ENCODE measurements around the gene PGPEP1.
"Not testable (repeated sequence)": the region's sequence is repeated elsewhere in the genome, so short reads cannot be mapped to it uniquely, and the experiment has no call there.

The PGPEP1 gene

GRCh38 chr19:18348171-18348570, 7.8 kb downstream of the PGPEP1 start:
- TF ChIP-seq ZFX (IDR thresholded peaks at IDR 0.05), result no peak
- no peak for TF ChIP-seq CTCF (conservative IDR thresholded peaks at IDR 0.05)
- no peak overlapping the region for H3K27ac ChIP-seq

DNA sequence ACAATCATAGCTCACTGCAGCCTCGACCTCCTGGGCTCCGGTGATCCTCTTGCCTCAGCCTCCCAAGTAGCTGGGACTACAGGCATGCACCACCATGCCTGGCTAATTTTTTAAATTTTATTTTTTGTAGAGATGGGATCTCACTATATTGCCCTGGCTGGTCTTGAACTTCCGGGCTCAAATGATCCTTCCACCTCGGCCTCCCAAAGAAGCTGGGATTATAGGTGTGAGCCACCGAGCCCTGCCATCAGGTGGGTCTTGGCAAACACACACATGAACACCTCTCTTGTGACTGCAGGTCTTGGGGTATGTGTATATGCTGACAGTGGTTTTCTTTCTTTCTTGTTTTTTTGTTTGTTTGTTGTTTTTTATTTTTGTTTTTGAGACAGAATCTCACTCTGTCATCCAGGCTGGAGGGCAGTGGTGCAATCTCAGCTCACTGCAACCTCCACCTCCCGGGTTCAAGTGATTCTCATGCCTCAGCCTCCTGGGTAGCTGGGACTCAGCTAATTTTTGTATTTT, 8.5 kb downstream of the PGPEP1 start:
- not testable (repeated sequence) for H3K27ac ChIP-seq

DNA sequence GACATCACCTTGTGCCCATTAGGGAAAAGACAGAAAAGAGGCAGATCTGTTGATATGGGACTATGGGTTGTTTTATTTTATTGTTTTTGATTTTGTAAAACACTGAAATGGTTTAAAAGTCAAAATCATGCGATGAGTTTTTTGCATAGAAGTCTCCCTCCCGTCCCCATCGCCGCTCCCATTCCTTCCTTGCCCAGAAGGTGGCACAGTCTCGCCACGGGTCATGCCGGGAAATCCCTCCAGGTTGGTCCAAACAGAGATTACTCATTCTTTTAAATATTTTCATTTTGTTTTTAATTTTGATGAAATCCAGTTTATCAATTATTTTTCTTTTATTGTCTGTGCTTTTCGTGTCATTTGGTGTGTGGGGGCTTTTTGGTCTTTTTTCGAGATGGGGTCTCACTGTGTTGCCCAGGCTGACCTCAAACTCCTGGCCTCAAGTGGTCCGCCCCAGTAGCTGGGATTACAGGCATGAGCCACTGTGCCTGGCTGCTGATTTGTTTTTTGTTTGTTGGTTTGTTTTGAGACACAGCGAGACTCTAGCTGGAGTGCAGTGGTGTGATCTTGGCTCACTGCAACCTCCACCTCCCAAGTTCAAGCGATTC, 9.2 kb downstream of the PGPEP1 start:
- TF ChIP-seq ZFX (IDR thresholded peaks at IDR 0.05), result no peak
- TF ChIP-seq CTCF (conservative IDR thresholded peaks at IDR 0.05), result peak; percentile 91
- H3K27ac ChIP-seq, result no peak overlapping the region; the same call in 1 of the 2 replicates

DNA sequence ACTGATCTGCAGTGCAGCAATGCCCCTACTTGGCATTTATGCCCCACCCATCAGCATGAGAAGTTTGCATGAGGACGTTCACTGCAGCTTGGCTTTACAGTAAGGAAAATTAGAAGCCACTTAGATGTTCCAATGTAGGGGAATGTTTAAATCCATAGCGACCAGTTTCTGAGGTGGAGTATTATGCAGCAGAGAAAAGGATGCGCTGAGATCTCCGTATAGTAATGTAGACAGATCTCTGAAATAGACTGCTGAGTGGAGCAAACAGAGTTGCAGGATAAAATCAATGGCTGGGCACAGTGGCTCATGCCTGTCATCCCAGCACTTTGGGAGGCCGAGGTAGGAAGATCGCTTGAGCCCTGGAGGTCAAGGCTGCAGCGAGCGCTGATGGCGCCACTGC, 10.1 kb downstream of the PGPEP1 start:
- H3K27ac ChIP-seq, result no peak overlapping the region
- no peak for TF ChIP-seq CTCF (conservative IDR thresholded peaks at IDR 0.05)

DNA sequence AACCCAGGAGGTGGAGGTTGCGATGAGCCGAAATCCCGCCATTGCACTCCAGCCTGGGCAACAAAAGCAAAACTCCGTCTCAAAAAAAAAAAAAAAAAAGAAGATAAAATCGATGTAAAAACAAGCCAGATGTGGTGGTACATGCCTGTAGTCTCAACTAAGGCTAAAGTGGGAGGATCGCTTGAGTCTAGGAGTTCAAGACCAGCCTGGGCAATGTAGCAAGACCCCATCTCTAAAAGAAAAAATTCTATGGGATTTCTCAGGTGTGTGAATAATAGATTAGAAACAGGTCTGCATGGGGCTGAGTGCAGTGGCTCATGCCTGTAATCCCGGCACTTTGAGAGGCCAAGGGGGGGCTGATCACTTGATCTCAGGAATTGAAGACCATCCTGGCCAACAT, 11.1 kb downstream of the PGPEP1 start:
- TF ChIP-seq ZFX (IDR thresholded peaks at IDR 0.05) (no peak), CTCF (conservative IDR thresholded peaks at IDR 0.05) (no peak)
- no peak overlapping the region for H3K27ac ChIP-seq

- H3K27ac ChIP-seq, result no peak overlapping the region
- TF ChIP-seq ZFX (IDR thresholded peaks at IDR 0.05) (no peak), CTCF (conservative IDR thresholded peaks at IDR 0.05) (no peak)
These were observed 13.1 kb downstream of the PGPEP1 start for GRCh38 chr19:18353378-18354005.

GRCh38 chr19:18354743-18355142, 14.3 kb downstream of the PGPEP1 start:
- H3K27ac ChIP-seq, result not testable (repeated sequence)

DNA sequence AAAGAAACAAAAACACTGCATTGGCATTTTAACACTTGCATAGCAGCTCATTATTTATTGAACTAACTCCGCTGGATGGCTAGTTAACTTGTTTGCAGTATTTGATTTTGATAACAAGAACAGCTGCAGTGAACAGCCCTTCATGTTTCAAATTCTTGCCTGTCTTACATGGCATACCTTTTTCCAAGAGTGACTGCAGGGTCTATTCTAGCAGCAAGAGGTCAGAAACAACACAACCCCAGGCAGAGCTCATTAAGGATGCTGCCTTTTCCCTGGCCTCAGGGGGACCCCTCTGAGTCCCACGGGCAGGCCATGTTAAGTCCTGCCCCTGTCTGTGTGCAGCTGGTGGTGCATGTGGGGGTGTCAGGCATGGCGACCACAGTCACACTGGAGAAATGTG, 16.6 kb downstream of the PGPEP1 start:
- TF ChIP-seq ZFX (IDR thresholded peaks at IDR 0.05) (no peak), CTCF (conservative IDR thresholded peaks at IDR 0.05) (no peak)

More for the DNA sequence above, 16.6 kb downstream of the PGPEP1 start:
- peak overlapping the region; percentile 3; the same call in 1 of the 2 replicates for H3K27ac ChIP-seq
